COR-L47 (cell line): ENCODE results near the gene FAM131C.

ENCODE experiments used
- DNase-seq: peaks from one replicate; lab custom pipeline; 2025; lab: John Stamatoyannopoulos, UW

FAM131C gene

DNA sequence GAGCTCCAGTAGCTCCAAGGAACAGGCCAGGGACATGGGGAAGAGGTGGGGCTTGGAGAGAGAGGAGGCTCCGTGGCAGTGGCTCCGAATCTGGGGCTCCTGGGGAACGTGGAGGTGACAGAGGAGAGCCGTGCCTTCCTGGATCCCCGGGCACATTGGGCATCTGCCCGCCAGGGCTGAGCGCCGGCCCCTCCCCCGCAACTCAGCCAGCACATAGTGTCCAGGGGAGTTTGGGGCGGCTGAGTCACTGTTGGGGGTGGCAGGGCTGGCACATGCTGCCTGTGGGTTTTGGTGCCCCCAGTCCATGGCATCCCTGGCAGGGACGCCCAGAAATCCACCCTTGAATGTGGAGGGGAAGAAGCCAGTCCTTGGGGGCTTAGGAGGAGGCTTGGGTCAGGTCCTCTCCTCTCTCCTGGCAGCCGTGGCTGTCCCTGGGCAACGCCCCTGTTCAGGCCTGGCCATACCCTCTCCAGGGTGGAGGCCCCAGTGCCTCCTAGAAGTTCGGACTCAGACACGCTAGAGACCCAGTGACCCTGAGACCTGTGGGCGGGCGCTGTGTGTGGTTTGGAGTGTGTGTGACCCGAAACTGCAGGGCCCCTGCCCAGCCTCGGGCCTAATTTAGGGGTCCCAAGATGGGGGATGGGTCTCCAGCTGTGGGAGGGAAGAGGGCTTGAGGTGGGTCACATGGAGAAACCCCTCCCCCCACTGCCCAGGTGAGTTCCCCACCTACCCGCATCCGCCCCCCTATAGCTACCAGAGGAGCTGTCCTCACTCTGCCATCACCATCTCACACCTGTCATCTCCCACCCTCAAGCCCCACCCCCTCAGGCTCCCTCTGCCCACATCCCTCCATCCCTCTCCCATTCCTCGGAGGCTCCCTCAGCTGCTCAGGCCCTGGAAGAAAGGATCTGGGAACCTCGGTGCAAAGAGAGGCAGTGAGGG is 57.2 kb downstream of the FAM131C start:
- DNase-seq: no peak

GRCh38 chr1:16015491-16015890 is 58.0 kb downstream of the FAM131C start:
- DNase-seq: no peak

DNA sequence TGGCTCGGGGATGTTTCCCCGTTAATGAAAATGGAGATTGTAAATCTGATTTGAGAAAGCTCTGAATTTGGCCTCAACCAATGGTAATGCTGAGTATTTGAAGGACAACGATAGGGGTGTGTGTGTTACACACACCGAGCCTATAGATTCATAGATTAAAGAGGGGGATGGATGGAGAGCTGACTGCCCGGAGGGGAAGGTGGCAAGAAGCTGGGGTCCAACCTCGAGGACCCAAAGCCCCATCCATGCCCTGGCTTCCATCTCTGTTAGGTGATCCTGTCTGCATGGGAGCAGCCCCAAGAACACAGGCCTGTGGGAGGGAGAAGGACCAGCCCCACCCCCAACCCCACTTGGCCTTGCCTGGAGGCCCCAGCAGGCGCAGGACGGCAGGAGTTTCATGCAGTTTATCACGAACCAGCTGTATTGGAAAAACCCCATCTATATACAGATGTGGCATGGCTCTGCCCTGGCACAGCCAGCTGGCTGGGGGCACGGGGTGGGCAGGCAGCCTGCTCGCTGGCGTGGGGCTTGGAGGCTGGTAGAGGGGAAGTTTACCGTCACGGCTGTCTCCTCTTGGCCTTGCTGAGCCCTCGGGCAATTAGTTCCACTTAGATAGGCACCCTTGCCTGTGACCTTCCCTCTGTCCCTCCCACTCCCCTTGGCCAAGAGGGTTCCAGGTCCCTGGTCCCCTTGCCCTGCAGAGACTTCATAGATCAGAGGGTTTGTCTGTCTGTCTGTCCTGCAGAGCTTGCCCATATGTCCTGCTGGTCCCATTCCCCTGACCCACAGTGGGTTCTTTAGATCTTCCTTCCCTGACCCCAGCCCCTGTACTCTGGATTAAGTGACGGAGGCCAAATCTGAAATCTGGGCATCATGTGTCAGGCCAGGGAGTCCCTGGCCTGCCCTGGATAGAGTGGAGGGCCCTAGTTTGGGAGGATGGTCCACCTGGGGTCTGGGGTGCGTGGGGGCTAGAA is 58.7 kb downstream of the FAM131C start:
- DNase-seq: no peak

- DNase-seq: no peak
Observed at GRCh38 chr1:16013908-16014258, 59.6 kb downstream of the FAM131C start.

DNA sequence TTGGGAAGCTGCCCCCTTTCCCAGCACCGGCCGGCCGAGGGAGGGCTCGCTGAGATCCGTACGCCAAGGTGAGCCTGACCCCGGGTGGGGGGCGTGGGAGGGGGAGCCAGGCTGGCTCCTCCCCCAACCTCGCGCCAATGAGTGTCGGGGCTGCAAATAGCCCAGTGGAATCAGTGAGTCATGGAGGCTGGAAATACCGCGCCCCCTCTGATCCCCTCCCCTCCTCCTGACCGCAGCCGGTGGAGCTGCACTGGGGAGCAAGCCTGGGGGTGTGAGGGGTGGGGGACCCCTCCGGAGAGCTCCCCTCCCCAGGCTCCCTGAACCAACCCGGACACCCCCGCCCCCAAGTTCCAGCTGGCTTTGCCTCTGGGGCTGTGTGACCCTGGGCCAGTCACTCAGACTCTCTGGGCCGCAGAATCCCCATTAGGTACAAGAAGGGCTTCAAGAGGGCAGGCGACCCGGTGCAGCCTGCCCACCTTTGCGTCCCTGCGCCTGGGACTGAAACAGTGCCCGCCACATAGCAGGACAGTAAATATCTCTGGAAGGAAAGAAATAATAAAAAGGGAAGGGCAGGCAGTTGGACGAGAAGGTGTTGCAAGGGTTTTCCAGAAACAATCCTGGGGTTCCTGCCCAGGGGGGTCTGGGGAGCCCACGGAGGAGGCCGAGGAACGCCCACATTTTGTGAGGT is 60.1 kb downstream of the FAM131C start:
- no peak for DNase-seq

- peak; percentile 11 for DNase-seq
Observed at GRCh38 chr1:16012590-16013219, 60.7 kb downstream of the FAM131C start.

GRCh38 chr1:16011936-16012589 is 61.4 kb downstream of the FAM131C start:
- DNase-seq: no peak

DNA sequence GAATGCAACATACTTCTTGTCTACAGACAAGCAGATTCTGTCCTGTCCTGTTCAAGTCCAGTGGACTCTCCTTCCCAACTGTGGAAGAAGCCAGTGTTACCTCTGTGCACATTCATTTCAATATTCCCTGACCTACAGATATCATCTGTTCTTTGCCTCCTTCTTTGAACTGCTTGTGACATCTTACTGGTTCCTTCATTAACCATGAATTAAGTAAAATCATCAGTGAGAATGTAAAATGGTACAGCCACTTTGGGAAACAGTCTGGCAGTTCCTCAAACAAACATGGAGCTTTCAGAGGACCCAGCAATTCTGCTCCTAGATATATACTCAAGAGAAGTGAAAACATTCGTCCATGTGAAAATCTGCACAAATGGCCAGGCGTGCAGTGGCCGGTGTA is 62.6 kb downstream of the FAM131C start:
- DNase-seq: no peak

DNA sequence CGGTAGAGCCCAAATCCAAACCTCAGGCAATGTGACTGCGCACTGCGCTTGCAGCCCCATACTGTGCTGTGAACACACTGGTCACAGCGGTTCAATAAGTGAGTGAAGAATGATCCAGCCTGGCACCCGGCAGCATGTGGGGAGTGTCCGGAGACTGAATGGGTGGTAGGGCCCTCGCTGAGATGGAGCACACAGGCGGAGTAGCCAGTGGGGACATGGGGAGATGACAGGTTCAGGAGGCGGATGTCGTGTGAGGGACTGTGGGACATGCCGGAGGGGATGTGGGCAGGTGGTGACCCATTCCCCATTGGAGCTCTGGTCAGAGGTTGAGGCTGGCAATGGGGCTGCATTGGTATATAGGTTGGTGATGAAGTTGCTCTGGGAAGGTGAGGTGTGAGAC is 63.8 kb downstream of the FAM131C start:
- no peak for DNase-seq

GRCh38 chr1:16009030-16009460 is 64.4 kb downstream of the FAM131C start:
- peak; percentile 54 for DNase-seq
